ENCODE data around the gene NAALADL2. TPM values are rescaled to one million over a fixed set of nuclear protein-coding genes. Genes with fewer than 3 reads are reported as not detected.

Gene NAALADL2
- total and polyA plus RNA-seq, 2 of the 13 experiments (the other 11 are each of a cell fraction or from before 2014, with no cell fraction given), result 0.08 TPM; not detected in 1

- Histone ChIP-seq H3K79me2 (ENCODE audit: insufficient read depth, low read length) (no peaks in the 10 kb centered on the region), H3K9me3 (ENCODE audit: low read length) (peaks cover 24% of the 10 kb centered on the region), H4K20me1 (ENCODE audit: insufficient read depth, low read length) (no peaks in the 10 kb centered on the region), H3K4me1 (ENCODE audit: insufficient read depth, low read length) (no peaks in the 10 kb centered on the region), H3K27ac (ENCODE audit: extremely low read length, insufficient read depth, low read length) (no peak overlapping the region), H3K4me3 (replicated peaks in 1 of 3; ENCODE audit: insufficient read depth in 1 of 3, low read depth in 2 of 3, low read length in 3 of 3) (no peak overlapping the region), H3K9ac (ENCODE audit: insufficient read depth, low read depth, low read length) (no peak overlapping the region), H2AFZ (ENCODE audit: low read length) (no peak overlapping the region), H3K4me2 (ENCODE audit: low read depth, low read length) (no peak overlapping the region), H3K27me3 (ENCODE audit: control insufficient read depth in 1 of 2, insufficient read depth in 2 of 2, low read length in 2 of 2) (no peaks in the 10 kb centered on the region), H3K36me3 (replicated peaks in 1 of 2; ENCODE audit: control insufficient read depth in 1 of 2, insufficient read depth in 2 of 2, low read length in 2 of 2) (no peaks in the 10 kb centered on the region)
- BruUV-seq (replicated peaks), result no TSS peak
- DNase-seq (ENCODE audit: low spot score) (no peak), ATAC-seq (no peak), FAIRE-seq (no peak)
- ChIA-PET CTCF (ENCODE audit: low intra/inter-chr PET ratio, low total read pairs) (no interaction called here), POLR2A (no interaction called here)
- intact Hi-C loops (cut with micrococcal nuclease; ENCODE audit: unreplicated experiment) (no loop called here), in situ Hi-C loops (cut with HindIII; ENCODE audit: extremely low pct_ligation_motif_present, low pct_unique_long_range_greater_than_20kb) (no loop called here)
- WGBS (ENCODE audit: low lambda C conversion rate), result 0% methylated on average over 1 of the region's 1 CpG
- TF ChIP-seq ZNF432 (CRISPR knock-in tag; IDR thresholded peaks at IDR 0.05; ENCODE audit: borderline replicate concordance) (no peak), IRF2 (CRISPR knock-in tag; IDR thresholded peaks at IDR 0.05) (no peak), FOXA1 (IDR thresholded peaks at IDR 0.05) (no peak), FOXA1 (CRISPR knock-in tag; IDR thresholded peaks at IDR 0.05) (no peak), SP1 (IDR thresholded peaks at IDR 0.05) (no peak), SP1 (CRISPR knock-in tag; IDR thresholded peaks at IDR 0.05) (no peak), ZHX1 (CRISPR knock-in tag; IDR thresholded peaks at IDR 0.05; ENCODE audit: low read depth) (no peak), ATF7-NPFF (CRISPR knock-in tag; IDR thresholded peaks at IDR 0.05; ENCODE audit: low read depth) (no peak), BHLHE40 (IDR thresholded peaks at IDR 0.05; ENCODE audit: low read length) (no peak), THRA (CRISPR knock-in tag; IDR thresholded peaks at IDR 0.05; ENCODE audit: borderline replicate concordance) (no peak), KLF12 (CRISPR knock-in tag; IDR thresholded peaks at IDR 0.05; ENCODE audit: borderline replicate concordance) (no peak), MLX (CRISPR knock-in tag; IDR thresholded peaks at IDR 0.05) (no peak), MEIS1 (CRISPR knock-in tag; IDR thresholded peaks at IDR 0.05; ENCODE audit: borderline replicate concordance) (no peak), EHMT2 (IDR thresholded peaks at IDR 0.05; ENCODE audit: borderline replicate concordance, low read depth, low read length) (no peak), ZNF3 (CRISPR knock-in tag; IDR thresholded peaks at IDR 0.05) (no peak), ZNF512 (CRISPR knock-in tag; IDR thresholded peaks at IDR 0.05) (no peak), CBX5 (CRISPR knock-in tag; IDR thresholded peaks at IDR 0.05; ENCODE audit: borderline replicate concordance) (no peak), ZNF652 (CRISPR knock-in tag; IDR thresholded peaks at IDR 0.05; ENCODE audit: borderline replicate concordance, low read depth) (no peak)
These were observed 721.2 kb downstream of the NAALADL2 start for GRCh38 chr3:175580318-175580717.
